Rectal smooth muscle tissue (tissue), 1 donor: ENCODE results near the gene APOA5.

Experiments used
- H3K27ac ChIP-seq: one replicate; pipeline ENCODE4 v1.7.0; 2013; ENCODE audit warnings: low read depth, low read length, inconsistent platforms
- H3K27me3 ChIP-seq: one replicate; pipeline ENCODE4 v1.7.0; 2013; ENCODE audit warnings: low read length; ENCODE audit not compliant: control insufficient read depth, insufficient read depth
- H3K36me3 ChIP-seq: one replicate; pipeline ENCODE4 v1.7.0; 2013; ENCODE audit warnings: low read length; ENCODE audit not compliant: control insufficient read depth, insufficient read depth
- H3K4me1 ChIP-seq: one replicate; pipeline ENCODE4 v1.7.0; 2013; ENCODE audit warnings: low read length; ENCODE audit not compliant: control insufficient read depth, insufficient read depth
- H3K4me3 ChIP-seq: one replicate; pipeline ENCODE4 v1.7.0; 2013; ENCODE audit warnings: low read length
- H3K9ac ChIP-seq: one replicate; pipeline ENCODE4 v1.7.0; 2013; ENCODE audit warnings: low read length

Gene APOA5

GRCh38 chr11:116823031-116823843 lies 31.6 kb upstream of the APOA5 start, which contains the start of gene APOA4:
TSS of gene APOA4 (minus strand) at chr11:116823304. CDS start at chr11:116823191, 113 bp downstream.
- Histone ChIP-seq H3K36me3 (no peaks in the 10 kb centered on the region), H3K4me3 (no peak within 1 kb of the TSS), H3K4me1 (no peaks in the 10 kb centered on the region), H3K9ac (no peak within 1 kb of the TSS), H3K27ac (no peak within 1 kb of the TSS), H3K27me3 (no peaks in the 10 kb centered on the region)

- Histone ChIP-seq H3K9ac (no peak overlapping the region), H3K27me3 (no peaks in the 10 kb centered on the region), H3K4me3 (no peak overlapping the region), H3K27ac (no peak overlapping the region), H3K36me3 (no peaks in the 10 kb centered on the region), H3K4me1 (no peaks in the 10 kb centered on the region)
These were observed 30.9 kb upstream of the APOA5 start for GRCh38 chr11:116822575-116822974.

DNA sequence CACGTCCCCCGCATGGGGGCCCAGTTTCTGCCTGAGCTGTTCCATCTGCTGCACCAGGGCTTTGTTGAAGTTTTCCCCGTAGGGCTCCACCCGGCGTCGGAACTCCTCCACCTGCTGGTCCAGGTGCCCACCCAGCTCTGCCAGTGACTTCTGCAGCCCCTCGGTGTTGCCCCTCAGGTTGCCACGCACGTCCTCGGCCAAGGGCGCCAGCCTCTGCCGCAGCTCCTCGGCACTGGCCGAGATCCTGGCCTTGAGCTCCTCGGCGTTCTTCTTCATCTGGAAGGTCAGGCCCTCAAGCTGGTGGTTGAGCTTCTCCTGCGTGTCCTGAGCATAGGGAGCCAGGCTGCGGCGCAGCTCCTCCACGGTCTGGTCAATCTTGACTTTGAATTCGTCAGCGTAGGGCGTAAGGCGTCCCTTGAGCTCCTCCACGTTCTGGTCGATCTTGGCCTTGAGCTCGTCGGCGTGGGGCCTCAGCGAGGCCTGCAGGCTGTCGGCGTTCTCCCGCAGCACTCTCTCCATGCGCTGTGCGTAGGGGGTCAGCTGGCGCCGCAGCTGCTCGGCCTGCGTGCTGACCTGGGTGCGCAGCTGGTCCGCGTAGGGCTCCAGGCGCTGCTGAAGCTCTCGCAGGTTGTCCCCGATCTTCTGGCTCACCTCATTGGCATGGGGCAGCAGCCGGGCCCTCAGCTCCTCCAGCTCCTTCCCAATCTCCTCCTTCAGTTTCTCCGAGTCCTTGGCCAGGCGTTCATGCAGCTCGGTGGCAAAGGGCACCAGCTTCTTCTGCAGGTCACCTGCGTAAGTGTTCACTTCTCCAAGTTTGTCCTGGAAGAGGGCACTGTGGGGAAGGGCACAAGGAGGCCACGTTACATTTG lies 29.6 kb upstream of the APOA5 start:
- H3K27me3 ChIP-seq: no peaks in the 10 kb centered on the region
- no peak overlapping the region for H3K27ac ChIP-seq
- no peak overlapping the region for H3K4me3 ChIP-seq
- H3K4me1 ChIP-seq: no peaks in the 10 kb centered on the region
- no peaks in the 10 kb centered on the region for H3K36me3 ChIP-seq
- H3K9ac ChIP-seq: no peak overlapping the region

GRCh38 chr11:116819049-116819448 lies 27.4 kb upstream of the APOA5 start:
- Histone ChIP-seq H3K27ac (no peak overlapping the region), H3K36me3 (no peaks in the 10 kb centered on the region), H3K4me3 (no peak overlapping the region)

GRCh38 chr11:116814502-116814901 lies 22.8 kb upstream of the APOA5 start:
- no peak overlapping the region for H3K4me3 ChIP-seq
- H3K36me3 ChIP-seq: no peaks in the 10 kb centered on the region
- H3K27ac ChIP-seq: no peak overlapping the region
- no peaks in the 10 kb centered on the region for H3K27me3 ChIP-seq
- H3K9ac ChIP-seq: no peak overlapping the region
- no peaks in the 10 kb centered on the region for H3K4me1 ChIP-seq

More at GRCh38 chr11:116819049-116819448, 27.4 kb upstream of the APOA5 start:
- Histone ChIP-seq H3K4me1 (no peaks in the 10 kb centered on the region), H3K27me3 (no peaks in the 10 kb centered on the region), H3K9ac (no peak overlapping the region)

DNA sequence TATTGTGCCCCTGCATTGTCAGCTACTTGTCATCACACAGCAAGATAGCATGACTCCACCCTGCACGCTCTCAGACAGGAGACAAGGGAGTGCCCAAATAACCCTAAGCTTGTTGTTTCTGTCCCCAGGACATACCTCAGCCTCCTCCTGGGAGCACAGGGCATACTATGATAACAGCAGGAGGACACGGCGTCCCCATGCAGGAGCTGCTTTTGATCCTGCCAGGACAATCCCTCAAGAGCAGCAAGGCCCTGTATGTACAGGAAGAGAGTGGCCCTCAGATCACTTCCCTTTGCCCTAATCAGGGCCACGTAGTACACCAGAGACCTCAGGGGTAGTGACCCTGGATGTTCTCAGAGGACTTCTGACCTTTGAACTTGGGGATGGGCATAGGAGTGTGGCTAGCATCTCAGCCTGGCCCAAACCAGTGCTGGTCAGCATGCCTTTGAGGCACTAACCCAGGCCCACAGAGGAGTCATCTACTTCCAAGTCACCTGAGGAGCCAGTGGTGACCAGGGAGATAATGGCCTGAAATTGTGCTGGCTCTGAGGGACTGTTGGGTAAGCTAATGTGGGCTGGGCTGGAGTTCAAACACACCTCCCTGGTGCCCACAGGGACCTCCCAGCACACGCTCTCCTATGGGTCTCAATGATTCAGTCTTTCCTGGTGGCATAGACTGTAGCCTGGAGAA lies 22.2 kb upstream of the APOA5 start:
- Histone ChIP-seq H3K4me1 (no peaks in the 10 kb centered on the region), H3K36me3 (no peaks in the 10 kb centered on the region), H3K27ac (no peak overlapping the region), H3K27me3 (no peaks in the 10 kb centered on the region), H3K9ac (no peak overlapping the region), H3K4me3 (no peak overlapping the region)

- Histone ChIP-seq H3K27me3 (no peaks in the 10 kb centered on the region), H3K27ac (no peak overlapping the region), H3K4me1 (no peaks in the 10 kb centered on the region), H3K9ac (no peak overlapping the region), H3K4me3 (no peak overlapping the region), H3K36me3 (no peaks in the 10 kb centered on the region)
These were observed 21.5 kb upstream of the APOA5 start for GRCh38 chr11:116813170-116813569.

DNA sequence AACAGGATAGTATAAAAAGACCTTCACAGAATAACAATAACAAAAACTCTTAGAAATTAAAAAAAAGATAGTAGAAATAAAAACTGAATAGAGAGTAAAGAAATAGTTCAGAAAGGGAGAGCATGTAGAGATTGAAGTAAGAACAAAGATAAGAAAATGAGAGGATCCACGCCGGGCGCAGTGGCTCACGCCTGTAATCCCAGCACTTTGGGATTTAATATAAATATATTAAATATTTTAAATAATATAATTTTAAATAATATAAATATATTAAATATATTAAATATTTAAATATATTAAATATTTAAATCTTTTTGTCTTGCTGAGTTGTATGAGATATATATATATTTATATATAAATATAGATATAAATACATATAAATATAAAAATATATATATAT lies 20.4 kb upstream of the APOA5 start:
- no peak overlapping the region for H3K9ac ChIP-seq
- no peaks in the 10 kb centered on the region for H3K4me1 ChIP-seq
- H3K27ac ChIP-seq: no peak overlapping the region
- H3K27me3 ChIP-seq: no peaks in the 10 kb centered on the region
- H3K36me3 ChIP-seq: no peaks in the 10 kb centered on the region
- H3K4me3 ChIP-seq: no peak overlapping the region

GRCh38 chr11:116811194-116811593 lies 19.5 kb upstream of the APOA5 start:
- no peak overlapping the region for H3K27ac ChIP-seq
- no peaks in the 10 kb centered on the region for H3K27me3 ChIP-seq
- no peaks in the 10 kb centered on the region for H3K36me3 ChIP-seq
- no peaks in the 10 kb centered on the region for H3K4me1 ChIP-seq
- H3K9ac ChIP-seq: no peak overlapping the region
- H3K4me3 ChIP-seq: no peak overlapping the region

DNA sequence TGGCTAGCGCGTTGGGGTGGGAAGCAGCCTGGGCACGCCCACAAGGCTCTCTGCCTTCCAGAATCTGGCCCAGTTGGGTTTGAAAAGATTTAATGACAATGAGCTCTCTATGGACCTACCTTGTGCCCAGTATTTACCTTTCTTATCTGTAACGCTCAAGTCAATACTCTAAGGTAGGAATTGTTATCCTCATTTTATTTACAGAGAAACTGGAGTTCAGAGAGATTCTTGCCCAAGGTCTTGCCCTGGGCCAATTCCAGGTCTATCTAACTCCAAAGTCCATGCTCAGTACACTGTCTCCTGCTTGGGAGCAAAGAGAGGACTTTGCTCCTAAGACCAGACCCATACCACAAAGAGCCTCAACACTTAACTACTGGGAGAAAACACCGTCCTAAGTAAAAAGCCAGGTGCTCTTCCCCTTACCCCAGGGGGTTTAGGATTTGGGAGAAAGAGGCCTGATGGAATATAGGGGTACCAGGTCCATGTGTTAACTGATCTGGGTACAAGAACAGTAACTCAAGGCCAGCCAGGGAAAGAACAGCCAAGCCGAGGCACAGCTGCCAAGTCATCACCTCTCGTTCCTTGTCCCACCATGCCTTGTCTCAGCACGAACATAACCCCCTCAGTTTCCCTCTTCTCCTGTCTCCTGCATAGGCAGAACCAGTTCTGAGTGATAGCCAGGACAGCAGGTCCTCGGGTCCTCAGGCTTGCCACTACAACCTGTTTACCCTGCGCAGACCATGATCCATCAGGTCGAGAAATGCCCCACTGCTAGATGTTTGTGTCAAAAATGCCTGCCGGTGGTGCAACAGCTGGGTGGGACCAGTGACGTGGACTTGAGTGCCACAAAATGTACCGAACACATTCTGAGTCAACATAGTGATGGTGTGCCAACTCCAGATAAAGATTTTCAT lies 16.8 kb upstream of the APOA5 start:
- Histone ChIP-seq H3K36me3 (no peaks in the 10 kb centered on the region), H3K9ac (no peak overlapping the region), H3K27me3 (no peaks in the 10 kb centered on the region), H3K4me3 (no peak overlapping the region), H3K4me1 (no peaks in the 10 kb centered on the region), H3K27ac (no peak overlapping the region)

DNA sequence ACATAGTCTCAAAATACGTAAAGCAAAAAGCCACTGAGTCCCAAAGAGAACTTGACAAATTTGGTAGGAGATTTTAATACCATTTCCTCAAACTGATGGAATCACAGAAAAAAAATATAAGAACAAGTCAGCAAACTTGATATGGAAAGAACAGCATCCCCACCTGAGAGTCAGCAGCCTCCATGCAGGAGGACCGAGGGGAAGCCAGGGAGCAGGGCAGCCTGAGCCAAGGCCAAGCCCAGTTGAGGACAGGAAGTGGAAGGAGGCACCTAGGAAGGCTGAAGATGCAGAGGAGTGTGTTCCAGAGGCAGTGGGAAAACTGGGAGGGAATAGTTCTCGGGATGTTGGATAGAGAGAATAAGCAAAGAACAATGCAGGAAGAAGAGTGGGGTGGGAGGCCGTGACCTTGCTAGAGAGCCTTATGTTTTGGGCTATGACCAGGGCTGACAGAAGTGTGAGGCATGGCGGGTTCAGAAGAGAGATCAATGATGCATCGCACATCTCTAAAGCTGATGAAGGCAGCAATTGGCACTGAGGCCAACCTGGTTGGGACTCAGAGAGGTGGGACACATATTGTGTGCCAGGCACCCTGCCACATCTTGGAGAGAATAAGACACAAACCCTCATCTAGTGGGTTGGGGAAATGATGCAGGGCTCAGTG lies 16.1 kb upstream of the APOA5 start:
- Histone ChIP-seq H3K4me1 (no peaks in the 10 kb centered on the region), H3K4me3 (no peak overlapping the region), H3K9ac (no peak overlapping the region), H3K27me3 (no peaks in the 10 kb centered on the region), H3K36me3 (no peaks in the 10 kb centered on the region), H3K27ac (no peak overlapping the region)
